Glutamatergic neuron (in vitro differentiated cells): ENCODE measurements around the gene SLC10A3. TPM values are rescaled to one million over a fixed set of nuclear protein-coding genes. Genes with fewer than 3 reads are reported as not detected.
A peak's percentile ranks its signal among the peaks of the same experiment; 100 is the strongest.

Experiments
- DNase-seq: peaks from one replicate; pipeline ENCODE4 v3.0.0; 2022
- H3K27ac Mint-ChIP-seq: one replicate; pipeline ENCODE4 v1.8.0; 2020; ENCODE audit warnings: mild to moderate bottlenecking, mixed read lengths, inconsistent platforms; ENCODE audit not compliant: unreplicated experiment
- H3K27me3 Mint-ChIP-seq: one replicate; pipeline ENCODE4 v1.8.0; 2020; ENCODE audit warnings: mild to moderate bottlenecking, moderate library complexity, mixed read lengths, inconsistent platforms; ENCODE audit not compliant: unreplicated experiment
- H3K36me3 Mint-ChIP-seq: one replicate; pipeline ENCODE4 v1.8.0; 2020; ENCODE audit warnings: mild to moderate bottlenecking, mixed read lengths, inconsistent platforms; ENCODE audit not compliant: unreplicated experiment
- H3K4me1 Mint-ChIP-seq: one replicate; pipeline ENCODE4 v1.8.0; 2020; ENCODE audit warnings: mild to moderate bottlenecking, low read depth, mixed read lengths, inconsistent platforms; ENCODE audit not compliant: unreplicated experiment
- H3K4me3 Mint-ChIP-seq: one replicate; pipeline ENCODE4 v1.8.0; 2020; ENCODE audit warnings: mild to moderate bottlenecking, mixed read lengths, inconsistent platforms; ENCODE audit not compliant: unreplicated experiment
- H3K9me3 Mint-ChIP-seq: one replicate; pipeline ENCODE4 v1.8.0; 2020; ENCODE audit warnings: mild to moderate bottlenecking, moderate library complexity, mixed read lengths, inconsistent platforms; ENCODE audit not compliant: unreplicated experiment
- CTCF ChIP-seq: fragments of 200-600 bp; sonication (generic); IDR thresholded peaks from one replicate; pipeline ENCODE4 v1.5.0; 2021; ENCODE audit not compliant: partially characterized antibody, unreplicated experiment
- total RNA-seq: library from RNA; stranded (reverse); fragmentation: NEBNext Ultra II Directional; extraction: Animal tissue kit (Norgen Biotek cat#: 25700); gene quantifications from one replicate; pipeline ENCODE4 v1.2.1, GENCODE V29; 2021; ENCODE audit not compliant: unreplicated experiment

Gene SLC10A3
- total RNA-seq, 1 donor from 2014 or later = 6.1 TPM

- Mint-ChIP-seq H3K36me3 (no peaks in the 10 kb centered on the region), H3K4me3 (peak overlapping the region; percentile 65), H3K27ac (no peak overlapping the region), H3K9me3 (no peaks in the 10 kb centered on the region), H3K27me3 (no peaks in the 10 kb centered on the region), H3K4me1 (no peaks in the 10 kb centered on the region)
- no peak for DNase-seq
- no peak for TF ChIP-seq CTCF
These were observed 45.6 kb downstream of the SLC10A3 start for GRCh38 chrX:154444755-154445246.

DNA sequence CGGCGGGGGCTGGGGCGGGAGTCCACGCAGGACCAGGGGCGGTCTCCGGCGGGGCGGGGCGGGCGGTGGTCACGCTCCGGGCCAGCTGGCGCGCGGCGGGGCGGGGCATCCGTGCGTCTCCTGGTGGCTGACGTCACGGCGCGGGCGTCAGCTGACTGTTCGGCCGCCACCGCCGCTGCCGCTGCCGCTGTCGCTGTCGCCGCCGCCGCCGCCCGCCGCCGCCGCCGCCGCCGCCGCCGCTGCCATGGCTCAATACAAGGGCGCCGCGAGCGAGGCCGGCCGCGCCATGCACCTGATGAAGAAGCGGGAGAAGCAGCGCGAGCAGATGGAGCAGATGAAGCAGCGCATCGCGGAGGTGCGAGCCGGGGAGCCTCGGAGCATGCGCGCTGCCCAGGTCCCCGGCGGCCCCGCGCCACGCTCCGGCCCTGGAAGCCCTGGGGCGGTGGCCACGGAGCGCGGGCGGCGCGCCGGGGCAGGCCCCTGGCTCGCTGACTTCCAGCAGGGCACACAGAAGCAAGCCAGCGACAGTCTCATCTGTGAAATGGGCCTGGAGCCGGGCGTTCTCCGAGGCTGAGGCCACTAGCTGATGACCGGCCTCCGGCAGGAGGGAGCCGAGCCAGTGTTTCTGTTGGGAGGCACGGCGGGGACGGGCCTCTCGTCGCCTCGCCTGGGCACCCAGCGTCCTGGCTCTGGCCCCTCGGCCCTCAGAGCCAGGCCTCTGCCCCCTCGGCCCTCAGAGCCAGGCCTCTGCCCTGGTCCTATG is 46.3 kb downstream of the SLC10A3 start, which contains the start of gene FAM50A:
FAM50A (plus strand) TSS at position 150 of the 763 bp plus-strand sequence; CDS start at position 245, 95 bp downstream.
- Mint-ChIP-seq H3K9me3 (no peaks in the 10 kb centered on the region), H3K27me3 (no peaks in the 10 kb centered on the region), H3K36me3 (no peaks in the 10 kb centered on the region), H3K27ac (peak within 1 kb of the TSS; percentile 84), H3K4me1 (no peaks in the 10 kb centered on the region), H3K4me3 (peak within 1 kb of the TSS; percentile 80)
- TF ChIP-seq CTCF = no peak
- peak; percentile 81 for DNase-seq

- DNase-seq = peak; percentile 29
- peak overlapping the region; percentile 80 for H3K4me3 Mint-ChIP-seq
- no peak for TF ChIP-seq CTCF
- H3K4me1 Mint-ChIP-seq = peaks cover 2% of the 10 kb centered on the region
- H3K36me3 Mint-ChIP-seq = no peaks in the 10 kb centered on the region
- H3K27me3 Mint-ChIP-seq = no peaks in the 10 kb centered on the region
- no peaks in the 10 kb centered on the region for H3K9me3 Mint-ChIP-seq
- peak overlapping the region; percentile 84 for H3K27ac Mint-ChIP-seq
These were observed 46.9 kb downstream of the SLC10A3 start for GRCh38 chrX:154443479-154443910.

GRCh38 chrX:154441984-154442707 is 48.3 kb downstream of the SLC10A3 start:
- H3K4me1 Mint-ChIP-seq = peaks cover 2% of the 10 kb centered on the region
- no peaks in the 10 kb centered on the region for H3K36me3 Mint-ChIP-seq
- DNase-seq = no peak
- peaks cover 6% of the 10 kb centered on the region for H3K27me3 Mint-ChIP-seq
- no peak for TF ChIP-seq CTCF
- no peak overlapping the region for H3K27ac Mint-ChIP-seq
- H3K9me3 Mint-ChIP-seq = no peaks in the 10 kb centered on the region
- no peak overlapping the region for H3K4me3 Mint-ChIP-seq
